Measurements from ENCODE around the gene MT1X. TPM values are rescaled to one million over a fixed set of nuclear protein-coding genes. Genes with fewer than 3 reads are reported as not detected.

Gene MT1X
- total RNA-seq, 1 experiment from 2014 or later = 24.9 TPM

DNA sequence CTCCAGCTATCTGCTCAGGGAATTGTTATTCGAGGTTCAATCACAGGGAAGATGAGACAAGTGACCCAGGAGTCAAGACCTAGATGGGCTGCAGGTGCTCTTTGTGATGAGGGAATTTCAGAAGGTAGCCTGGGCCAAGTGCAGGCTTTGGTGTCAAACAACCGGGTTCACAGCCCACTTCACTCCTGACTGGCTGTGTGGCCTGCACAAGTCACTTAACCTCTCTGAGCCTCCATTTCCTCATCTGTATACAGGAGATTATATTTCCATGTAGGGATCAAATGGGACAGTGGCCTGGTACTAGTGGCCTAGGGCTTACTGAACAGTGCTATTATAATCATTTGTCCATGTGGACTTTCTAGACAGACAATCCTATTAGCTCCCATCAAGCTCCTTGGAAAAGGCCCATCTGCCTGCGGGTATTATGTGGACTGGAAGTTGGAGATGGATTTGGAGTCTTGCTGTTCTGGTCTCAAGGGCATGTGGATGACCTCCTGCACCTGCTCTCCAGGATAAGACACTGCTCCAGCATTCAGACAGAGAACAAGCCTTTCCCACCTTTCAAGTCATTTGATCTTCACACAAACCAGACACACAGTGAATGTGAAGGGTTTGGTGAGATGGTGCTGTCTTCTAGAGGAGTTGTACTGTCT lies 3.1 kb upstream of the MT1X start:
- DNase-seq (ENCODE audit: low spot score) = no peak

DNA sequence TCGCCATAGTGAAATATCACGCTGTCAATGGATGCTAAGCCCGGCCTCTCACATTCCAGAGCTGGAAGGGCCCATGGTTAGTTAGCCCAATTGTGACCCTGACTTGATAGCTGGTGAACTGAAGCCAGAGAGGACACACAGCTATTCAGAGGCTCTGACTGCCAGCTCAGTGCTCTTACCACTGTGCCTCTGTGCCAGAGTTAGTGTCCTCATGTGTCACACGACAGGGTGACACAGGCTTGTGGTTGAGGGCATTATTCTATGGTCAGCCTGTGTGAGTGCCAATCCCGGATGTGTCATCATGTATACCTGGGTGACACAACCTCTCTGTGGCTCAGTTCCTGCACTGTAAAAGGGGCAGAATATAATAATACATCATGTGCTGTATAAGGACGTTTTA lies 2.5 kb upstream of the MT1X start:
- peak; percentile 41 for DNase-seq (ENCODE audit: low spot score)

DNA sequence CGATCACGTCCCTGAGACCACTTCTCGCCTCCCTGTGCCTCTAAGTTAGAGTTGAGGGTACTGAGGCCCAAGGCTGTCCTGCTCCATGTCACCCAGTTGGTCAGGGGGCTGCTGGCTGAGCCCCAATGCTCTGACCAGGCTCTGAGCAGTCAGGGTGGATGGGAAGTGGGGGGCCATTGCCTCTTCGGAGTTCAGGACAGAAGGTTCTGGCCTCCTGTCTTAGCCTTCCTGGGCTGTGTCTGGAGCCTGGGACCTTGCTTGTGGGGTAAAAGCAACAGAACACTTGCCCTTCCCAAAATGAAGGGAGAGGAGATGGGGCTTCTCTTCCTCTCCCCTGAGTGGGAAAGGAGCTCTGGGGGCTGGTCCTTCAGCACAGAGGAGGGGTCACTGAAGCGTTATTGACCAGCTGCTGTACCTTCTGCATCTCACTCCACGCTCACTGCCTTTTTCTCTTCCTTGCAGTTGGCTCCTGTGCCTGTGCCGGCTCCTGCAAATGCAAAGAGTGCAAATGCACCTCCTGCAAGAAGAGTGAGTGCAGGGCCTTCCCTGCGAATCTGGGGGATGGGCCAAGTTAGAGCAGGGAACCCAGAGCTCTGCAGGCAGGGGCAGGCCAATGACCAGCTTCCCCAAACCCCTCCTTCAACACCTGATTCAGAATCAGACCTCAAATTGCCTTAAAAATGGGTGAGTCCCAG lies 580 bp downstream of the MT1X start:
- DNase-seq (ENCODE audit: low spot score) = no peak

DNA sequence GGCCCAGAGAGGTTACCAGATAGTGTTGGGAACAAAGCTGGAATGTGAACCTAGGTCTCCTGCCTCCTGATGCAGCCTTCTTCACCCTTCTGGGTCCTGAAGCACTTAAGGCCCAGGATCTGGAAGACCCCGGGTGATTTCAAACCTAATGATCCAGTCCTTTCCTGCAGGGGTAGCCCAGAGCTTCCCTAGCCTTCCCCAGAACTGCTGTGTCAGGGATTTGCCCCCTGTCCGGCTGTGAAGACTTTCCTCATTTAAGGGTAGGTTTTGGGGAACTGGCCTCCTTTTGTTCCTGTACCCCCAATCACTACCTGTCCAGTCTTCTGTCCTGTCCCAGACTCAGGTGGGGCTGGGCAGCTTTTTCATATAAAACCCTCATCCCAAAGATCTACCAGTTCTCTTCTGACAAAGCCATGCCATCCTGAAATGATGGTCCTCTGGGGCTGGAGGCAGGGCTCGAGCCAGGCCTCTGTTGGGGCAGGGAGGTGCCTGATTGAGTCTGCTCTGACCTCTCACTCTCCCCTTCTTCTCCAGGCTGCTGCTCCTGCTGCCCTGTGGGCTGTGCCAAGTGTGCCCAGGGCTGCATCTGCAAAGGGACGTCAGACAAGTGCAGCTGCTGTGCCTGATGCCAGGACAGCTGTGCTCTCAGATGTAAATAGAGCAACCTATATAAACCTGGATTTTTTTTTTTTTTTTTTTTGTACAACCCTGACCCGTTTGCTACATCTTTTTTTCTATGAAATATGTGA lies 1.3 kb downstream of the MT1X start:
- DNase-seq (ENCODE audit: low spot score) = no peak

DNA sequence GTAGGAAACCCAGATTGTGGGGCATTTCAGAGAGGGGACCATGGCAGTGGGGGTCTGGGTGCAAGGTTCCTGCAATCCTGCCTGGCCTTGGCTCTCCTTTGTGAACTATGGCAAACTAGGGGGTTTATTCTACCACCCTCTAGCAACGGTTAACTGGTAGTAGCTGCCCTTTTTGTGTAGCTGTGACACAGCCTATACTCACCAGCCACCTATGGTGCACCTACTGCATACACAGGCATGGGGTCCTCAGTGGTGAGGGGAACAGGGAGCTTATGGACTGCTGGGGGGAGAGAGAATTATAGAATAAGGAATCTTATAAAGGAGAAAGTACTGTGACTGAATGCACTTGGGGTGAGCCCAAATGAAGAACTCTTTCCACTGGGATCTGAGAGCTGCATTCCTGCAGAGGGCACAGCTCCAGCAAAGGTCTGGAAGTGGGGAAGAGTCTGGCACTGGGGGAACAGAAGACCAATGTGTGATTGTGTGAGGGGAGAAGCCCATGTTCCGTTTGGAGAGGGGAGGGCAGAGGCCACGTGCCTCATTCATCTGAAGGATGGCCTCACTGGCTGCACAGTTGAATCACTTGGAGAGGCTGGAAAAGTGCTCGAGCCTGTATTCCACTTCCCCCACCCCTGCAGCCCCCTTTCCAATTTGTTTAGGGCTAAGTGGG lies 2.1 kb downstream of the MT1X start:
- DNase-seq (ENCODE audit: low spot score) = no peak

DNA sequence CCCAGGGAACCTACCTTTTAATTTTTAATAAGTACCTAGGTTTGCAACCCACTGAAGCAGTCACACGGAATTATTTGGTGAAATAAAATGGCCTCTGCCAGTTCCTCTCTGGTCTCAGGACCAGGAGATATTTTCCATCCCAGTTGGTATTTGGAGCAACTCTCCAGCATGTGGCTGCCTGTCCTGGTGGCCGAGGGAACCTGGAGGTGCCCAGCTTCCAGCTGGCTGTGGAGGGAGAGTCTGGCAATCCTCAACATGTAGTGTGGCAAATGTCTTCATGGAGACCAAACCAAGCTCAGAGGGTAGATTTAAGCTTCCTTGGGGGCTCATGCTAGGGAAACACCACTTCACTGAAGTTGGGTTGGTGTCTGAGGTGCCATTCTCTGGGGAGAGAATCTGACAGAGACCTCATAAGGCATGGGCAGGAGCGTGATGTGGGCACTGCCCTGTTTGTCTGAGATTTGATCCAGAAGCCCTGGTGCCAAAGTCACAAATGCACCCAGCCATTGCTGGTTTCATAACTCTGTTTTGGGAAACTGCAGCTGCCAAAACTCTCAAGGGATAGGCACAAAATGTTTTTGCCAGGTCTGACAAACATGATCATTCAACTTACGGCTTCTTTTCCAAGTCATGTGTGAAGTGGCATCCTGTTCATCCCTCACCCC lies 2.8 kb downstream of the MT1X start:
- no peak for DNase-seq (ENCODE audit: low spot score)

DNA sequence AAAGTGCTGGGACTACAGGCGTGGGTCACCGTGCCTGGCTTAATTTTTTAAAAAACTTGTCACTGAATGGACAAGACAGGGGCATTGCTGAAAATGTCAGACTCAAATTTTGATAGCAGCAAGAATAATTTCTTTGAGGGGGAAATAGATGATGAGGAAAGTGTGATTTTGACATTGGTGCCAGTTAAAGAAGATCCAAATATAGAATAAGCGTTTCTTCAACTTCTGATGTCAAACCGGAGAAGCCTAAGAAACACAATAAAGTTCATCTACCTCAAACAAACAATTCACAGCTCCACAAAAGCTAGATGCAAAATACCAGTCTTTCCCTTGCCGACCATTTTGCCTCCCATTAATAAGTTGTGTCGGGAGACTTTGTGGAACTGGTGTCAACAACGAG lies 4.5 kb downstream of the MT1X start:
- no peak for DNase-seq (ENCODE audit: low spot score)

DNA sequence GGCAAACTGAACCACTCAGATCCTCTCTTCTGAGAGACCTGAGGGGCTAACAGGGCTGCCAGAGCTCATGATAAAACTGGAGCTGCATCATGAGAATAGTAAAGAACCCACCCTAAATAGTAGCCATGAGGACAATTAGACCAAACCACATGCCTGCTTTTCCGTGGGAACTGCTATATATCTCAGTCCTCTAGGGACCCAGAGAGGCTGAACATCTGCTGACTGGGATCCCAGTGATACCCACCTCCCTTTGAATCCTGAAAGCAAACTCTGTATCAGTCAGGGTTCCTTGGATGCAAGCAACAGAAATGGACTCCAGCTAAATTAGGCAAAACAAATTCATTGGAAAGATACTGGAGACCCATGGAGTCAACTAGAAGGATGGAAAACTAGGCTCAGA lies 6.5 kb downstream of the MT1X start:
- DNase-seq (ENCODE audit: low spot score) = no peak

DNA sequence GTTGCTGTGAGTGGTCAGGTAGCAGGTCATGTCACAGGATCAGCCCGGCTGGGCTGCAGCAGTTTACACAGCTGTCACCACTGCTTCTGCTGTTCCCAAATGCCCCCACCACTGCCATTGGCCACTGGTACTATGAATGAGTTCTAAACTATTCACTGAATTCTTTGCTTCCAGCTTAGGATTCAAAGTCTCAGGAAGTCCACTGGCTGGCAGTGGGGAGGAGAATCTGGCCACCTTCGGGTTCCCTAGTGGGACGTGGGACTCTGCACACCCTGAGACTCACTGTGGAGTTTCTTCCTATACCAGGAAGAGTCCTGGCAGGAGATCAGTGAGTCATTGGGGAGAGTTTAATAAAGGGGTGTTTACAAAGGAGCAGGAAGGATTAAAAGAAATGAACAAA lies 6.9 kb downstream of the MT1X start:
- peak; percentile 40 for DNase-seq (ENCODE audit: low spot score)

DNA sequence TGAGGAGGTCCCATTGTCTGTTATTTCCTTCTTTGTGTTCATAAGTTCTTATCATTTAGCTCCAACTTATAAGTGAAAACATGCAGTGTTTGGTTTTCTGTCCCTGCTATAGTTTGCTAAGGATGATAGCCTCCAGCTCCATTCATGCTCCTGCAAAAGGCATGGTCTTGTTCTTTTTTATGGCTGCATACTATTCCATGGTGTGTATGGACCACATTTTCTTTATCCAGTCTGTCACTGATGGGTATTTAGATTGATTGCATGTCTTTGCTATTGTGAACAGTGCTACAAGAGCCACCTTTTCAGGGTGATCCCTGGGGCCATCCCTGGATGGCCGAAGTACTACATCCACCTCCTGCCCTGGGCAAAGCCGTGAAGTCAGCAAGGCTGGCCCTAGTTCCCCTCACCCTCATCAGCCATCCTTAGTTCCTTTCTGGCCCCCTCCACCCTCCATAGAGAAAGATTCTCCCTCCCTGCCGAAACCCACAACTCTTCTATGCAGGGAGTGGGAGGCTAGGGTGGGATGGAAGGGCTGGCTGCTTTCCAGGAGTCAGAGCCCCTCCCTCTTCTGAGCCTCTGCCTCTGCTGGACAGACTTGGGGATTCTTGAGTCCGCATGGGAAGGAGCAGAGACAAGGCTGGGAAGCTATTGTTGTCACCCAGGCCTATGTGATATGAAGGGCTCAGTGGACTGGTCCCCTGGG lies 8.3 kb downstream of the MT1X start:
- no peak for DNase-seq (ENCODE audit: low spot score)

DNA sequence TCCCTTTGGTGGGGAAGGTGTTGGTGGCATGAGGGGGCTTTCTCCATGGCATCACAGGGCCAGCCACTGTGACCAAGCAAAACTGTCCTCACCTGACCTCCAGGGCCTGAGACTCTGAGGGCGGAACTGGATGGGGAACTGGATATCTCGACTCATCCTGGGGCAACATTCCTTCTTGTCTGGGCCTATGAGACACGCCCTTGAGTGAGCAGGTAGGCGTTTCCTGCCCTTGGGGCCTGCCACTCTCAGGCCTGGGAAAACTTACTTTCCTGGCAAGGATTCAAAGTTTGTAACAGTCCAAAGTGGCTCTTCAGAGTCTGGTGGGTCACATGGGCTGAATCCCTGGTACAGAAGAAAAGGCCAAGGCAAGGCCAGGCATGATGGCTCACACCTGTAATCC lies 9.6 kb downstream of the MT1X start:
- peak; percentile 96 for DNase-seq (ENCODE audit: low spot score)

DNA sequence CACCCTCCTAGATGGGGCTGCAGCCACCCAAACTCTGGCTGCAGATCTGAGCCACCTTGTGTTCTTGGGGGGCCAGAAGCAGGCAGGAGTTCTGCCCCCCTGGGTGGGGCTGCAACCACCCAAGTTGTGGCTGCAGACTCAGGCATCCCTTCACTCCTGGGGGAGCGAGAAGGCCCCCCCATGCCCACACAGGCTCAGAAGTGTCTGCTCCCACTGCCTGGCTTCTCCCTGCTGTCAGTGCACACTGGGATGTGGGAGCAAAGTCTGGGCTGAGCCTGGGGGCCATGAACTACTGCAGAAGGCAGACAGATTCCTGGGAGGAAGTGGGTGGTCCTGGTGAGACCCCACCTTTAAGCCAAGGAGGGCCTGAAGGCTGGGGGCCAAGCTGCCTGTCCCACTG lies 13.0 kb downstream of the MT1X start:
- DNase-seq (ENCODE audit: low spot score) = no peak

DNA sequence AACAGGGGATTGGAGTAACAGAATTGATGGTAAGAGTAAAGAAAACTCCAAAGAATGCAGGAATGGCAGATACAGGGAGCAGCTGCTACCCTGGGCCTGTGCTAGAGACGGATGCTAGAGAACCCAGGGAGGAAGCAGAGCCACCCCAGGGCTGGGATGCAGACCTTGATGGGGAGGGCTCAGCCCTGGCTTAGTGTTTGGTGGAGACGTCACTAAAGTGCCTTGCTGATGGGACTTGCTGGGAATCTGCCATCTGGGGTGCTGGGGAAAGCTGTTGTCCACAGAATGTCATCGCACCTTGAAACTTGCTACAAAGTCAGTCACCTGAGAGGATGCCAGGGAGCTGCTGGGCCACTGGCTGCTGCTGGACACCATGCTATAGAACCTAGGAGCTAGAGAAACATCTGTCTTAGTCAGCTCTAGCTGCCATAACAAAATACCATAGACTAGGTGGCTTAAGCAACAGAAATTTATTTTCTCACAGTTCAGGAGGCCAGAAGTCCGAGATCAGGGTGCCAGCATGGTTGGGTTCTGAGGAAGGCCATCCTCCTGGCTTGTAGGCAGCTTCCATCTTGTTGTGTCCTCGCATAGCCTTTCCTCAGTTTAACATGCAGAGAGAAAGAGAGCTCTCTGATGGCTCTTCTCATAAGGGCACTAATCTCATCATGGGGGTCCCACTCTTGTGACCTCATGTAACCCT lies 15.3 kb downstream of the MT1X start:
- DNase-seq (ENCODE audit: low spot score) = no peak

DNA sequence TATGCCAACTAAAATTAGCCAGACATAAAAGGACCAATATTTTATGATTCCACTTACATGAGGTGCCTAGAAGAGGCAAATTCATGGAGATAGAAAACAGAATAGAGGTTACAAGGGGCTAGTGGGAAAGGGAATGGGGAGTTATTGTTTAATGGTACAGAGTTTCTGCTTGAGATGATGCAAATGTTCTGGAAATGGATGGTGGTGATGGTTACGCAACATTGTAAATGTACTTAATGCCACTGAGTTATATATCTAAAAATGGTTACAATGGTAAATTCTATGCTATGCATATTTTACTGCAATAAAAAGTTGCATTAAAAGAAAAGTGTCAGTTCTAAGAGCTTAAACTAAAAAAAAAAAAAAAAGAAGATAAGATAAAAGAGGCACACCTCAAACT lies 17.9 kb downstream of the MT1X start:
- DNase-seq (ENCODE audit: low spot score) = no peak

DNA sequence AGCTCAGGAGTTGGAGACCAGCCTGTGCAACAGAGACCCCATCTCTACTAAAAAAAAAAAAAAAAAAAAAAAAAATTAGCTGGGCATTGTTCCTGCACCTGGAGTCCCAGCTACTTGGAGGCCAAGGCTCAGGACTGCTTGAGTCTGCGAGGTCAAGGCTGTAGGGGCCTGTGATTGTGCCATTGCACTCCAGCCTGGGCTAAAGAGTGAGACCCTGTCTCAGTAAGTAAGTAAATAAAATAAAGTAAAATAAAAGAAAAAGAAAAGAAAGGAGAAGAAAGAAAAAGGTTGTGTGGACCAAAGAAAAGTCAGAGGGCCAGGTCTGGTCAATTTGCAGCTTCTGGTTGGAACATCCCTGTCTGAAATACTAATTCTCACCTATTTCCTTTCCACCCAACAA lies 18.4 kb downstream of the MT1X start:
- no peak for DNase-seq (ENCODE audit: low spot score)

DNA sequence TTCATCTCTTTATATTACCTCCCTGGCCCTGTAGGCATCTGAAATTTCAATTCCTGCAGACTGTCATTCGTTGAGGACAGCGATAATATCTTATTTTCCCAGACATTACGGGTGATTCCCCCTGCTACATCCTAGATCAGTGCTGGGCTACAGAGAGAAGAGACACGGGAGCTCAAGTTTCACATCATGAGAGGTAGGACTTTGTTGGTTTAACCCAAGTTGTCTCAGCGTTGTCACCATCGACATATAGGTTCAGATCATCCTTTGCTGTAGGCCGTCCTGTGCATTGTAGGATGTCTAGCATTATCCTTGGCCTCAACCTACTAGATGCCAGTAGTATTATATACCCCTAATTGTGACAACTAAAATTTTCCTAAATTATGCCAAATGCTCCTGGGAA lies 19.3 kb downstream of the MT1X start:
- DNase-seq (ENCODE audit: low spot score) = no peak

DNA sequence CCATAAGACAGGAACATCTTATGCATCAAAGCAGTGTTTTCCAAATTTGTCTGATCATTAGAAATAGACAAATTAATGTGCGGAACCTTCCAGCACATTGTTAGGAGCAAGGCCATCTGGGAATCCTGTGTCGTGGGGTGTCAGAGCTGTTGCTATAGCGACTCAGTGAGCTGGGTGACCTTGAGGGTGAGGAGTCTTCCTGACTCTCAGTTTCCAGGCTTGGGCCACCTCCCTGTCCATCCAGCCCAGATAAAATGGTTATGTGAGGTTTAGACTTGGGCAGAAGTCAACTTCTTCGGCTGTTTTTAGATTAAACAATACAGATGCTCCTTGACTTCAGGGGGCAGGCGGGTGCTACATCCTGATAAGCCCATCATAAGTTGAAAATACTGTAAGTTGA lies 20.6 kb downstream of the MT1X start:
- DNase-seq (ENCODE audit: low spot score) = no peak

DNA sequence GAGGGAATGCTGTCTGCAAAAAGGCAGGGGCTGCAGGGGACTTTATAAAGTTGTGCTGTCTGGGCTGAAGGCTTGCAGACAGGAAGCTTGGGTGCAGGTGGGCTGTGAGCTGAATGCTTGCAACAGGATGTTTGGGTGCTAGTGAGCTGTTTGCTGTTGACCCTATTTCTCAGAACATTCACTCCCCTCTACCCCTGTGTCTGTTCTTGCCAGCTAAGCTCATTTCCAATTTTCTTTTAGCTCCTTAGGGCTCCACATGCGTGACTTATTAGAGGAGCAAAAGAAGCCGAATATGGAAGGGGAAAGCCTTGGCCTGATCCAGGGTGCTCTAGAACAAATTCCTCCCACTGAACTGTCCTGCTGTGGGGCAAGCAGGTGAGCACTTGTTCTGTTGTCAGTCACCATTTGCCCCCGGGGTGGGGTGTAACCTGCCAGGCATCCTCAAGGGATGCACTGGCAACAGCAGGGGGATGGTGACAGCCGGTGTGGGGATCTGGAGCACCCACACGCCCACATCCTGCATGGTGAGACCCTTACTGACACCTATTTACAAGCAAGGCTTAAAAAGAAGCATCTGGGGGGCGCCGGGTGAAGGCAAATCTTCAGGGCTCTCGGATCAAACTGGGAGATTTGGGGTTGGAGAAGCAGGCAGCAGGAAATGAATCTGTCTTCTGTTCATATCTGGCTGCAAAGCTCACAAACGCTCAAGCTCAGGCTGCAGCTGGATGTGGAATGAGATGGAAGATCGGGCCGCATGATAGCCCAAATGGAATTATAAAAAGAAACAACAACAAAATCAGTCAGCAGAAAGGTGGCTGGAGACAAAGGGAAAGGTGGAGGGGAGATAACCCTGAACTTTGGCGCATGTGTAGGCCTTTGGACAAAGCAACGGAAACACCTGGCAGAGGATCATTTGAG lies 26.5 kb downstream of the MT1X start:
- DNase-seq (ENCODE audit: low spot score) = no peak

DNA sequence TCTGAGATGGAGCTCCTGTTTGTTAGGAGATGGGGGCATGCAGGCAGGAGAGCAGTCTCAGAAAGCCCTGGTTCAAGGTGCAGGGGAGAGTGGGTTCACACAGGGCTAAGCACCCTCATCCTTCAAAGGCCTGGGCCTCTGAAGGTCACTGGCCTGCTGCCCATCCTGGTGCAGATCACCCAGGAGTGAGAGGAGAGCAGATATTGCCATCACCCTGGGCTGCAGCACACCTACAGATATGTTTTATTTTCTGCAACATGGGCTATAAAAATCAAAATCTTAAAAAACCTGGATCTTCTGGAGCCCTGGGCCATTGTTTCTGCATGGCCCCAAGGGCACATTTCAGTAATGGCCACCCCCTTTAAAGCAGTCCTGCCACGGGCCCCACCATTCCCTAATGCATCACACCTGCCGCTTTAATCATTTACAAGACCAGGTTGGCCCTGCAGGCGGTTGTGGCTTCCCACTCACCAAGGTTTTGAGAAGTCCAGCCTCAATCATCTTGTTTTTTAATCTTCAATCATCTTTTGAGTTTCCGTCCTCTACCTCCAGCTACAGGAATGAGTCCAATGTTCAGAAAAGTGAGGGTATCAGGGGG lies 27.3 kb downstream of the MT1X start:
- DNase-seq (ENCODE audit: low spot score) = no peak
